ENCODE results near the gene RABL6.
A peak's percentile ranks its signal among the peaks of the same experiment; 100 is the strongest.
"Not testable (repeated sequence)": the region's sequence is repeated elsewhere in the genome, so short reads cannot be mapped to it uniquely, and the experiment has no call there.

RABL6 gene

GRCh38 chr9:136782452-136782851 lies 25.3 kb upstream of the RABL6 start:
- intact Hi-C loops (cut with DNase I; ENCODE audit: low total_unique reads), result no loop called here
- H3K27ac ChIP-seq, result no peak overlapping the region
- DNase-seq, result no peak
- peaks cover 0 to 6% of the 10 kb centered on the region in 2 donors for H3K27me3 ChIP-seq
- H3K4me1 ChIP-seq, result no peaks in the 10 kb centered on the region
- H3K36me3 ChIP-seq, result no peaks in the 10 kb centered on the region
- TF ChIP-seq CTCF (IDR thresholded peaks at IDR 0.05), result no peak
- H3K4me3 ChIP-seq, result no peak overlapping the region
- H3K9me3 ChIP-seq, result no peaks in the 10 kb centered on the region

GRCh38 chr9:136784249-136784996 lies 23.3 kb upstream of the RABL6 start:
- DNase-seq, result no peak
- Histone ChIP-seq H3K27ac (no peak overlapping the region), H3K36me3 (no peaks in the 10 kb centered on the region), H3K9me3 (no peaks in the 10 kb centered on the region), H3K4me1 (no peaks in the 10 kb centered on the region), H3K27me3 (peaks cover 0 to 6% of the 10 kb centered on the region in 2 donors), H3K4me3 (no peak overlapping the region)
- intact Hi-C loops (cut with DNase I; ENCODE audit: low total_unique reads), result no loop called here
- TF ChIP-seq CTCF (IDR thresholded peaks at IDR 0.05), result peak; percentile 27 to 34

- Histone ChIP-seq H3K4me3 (no peak overlapping the region), H3K9me3 (no peaks in the 10 kb centered on the region), H3K27me3 (peaks cover 0 to 6% of the 10 kb centered on the region in 2 donors), H3K27ac (no peak overlapping the region), H3K4me1 (no peaks in the 10 kb centered on the region), H3K36me3 (no peaks in the 10 kb centered on the region)
- intact Hi-C loops (cut with DNase I; ENCODE audit: low total_unique reads), result no loop called here
- no peak for TF ChIP-seq CTCF (IDR thresholded peaks at IDR 0.05)
- DNase-seq, result no peak
These were observed 22.8 kb upstream of the RABL6 start for GRCh38 chr9:136784997-136785361.

GRCh38 chr9:136785565-136786355 lies 22.0 kb upstream of the RABL6 start:
- H3K9me3 ChIP-seq, H3K27me3 ChIP-seq, H3K27ac ChIP-seq, H3K4me3 ChIP-seq, H3K4me1 ChIP-seq, DNase-seq, H3K36me3 ChIP-seq: not testable (repeated sequence)
- intact Hi-C loops (cut with DNase I; ENCODE audit: low total_unique reads), result loop anchor here (2.0 kb wide), 1 partner anchor 251 kb away; no protein-coding TSS in a partner anchor

GRCh38 chr9:136786451-136786850 lies 21.3 kb upstream of the RABL6 start:
- Histone ChIP-seq H3K4me3 (no peak overlapping the region), H3K9me3 (no peaks in the 10 kb centered on the region), H3K4me1 (peaks cover 0 to 9% (median 4%) of the 10 kb centered on the region in 4 donors), H3K27me3 (peaks cover 0 to 6% of the 10 kb centered on the region in 2 donors), H3K36me3 (no peaks in the 10 kb centered on the region), H3K27ac (no peak overlapping the region)
- intact Hi-C loops (cut with DNase I; ENCODE audit: low total_unique reads), result loop anchor here (2.0 kb wide), 1 partner anchor 250 kb away; no protein-coding TSS in a partner anchor
- DNase-seq, result no peak
- TF ChIP-seq CTCF (IDR thresholded peaks at IDR 0.05), result no peak

- peaks cover 0 to 14% (median 9%) of the 10 kb centered on the region in 4 donors for H3K4me1 ChIP-seq
- H3K27me3 ChIP-seq, DNase-seq, H3K27ac ChIP-seq, H3K9me3 ChIP-seq, H3K36me3 ChIP-seq, H3K4me3 ChIP-seq: not testable (repeated sequence)
- intact Hi-C loops (cut with DNase I; ENCODE audit: low total_unique reads), result loop anchor here (2.0 kb wide), 1 partner anchor 250 kb away; no protein-coding TSS in a partner anchor
These were observed 20.8 kb upstream of the RABL6 start for GRCh38 chr9:136786983-136787382.
